HG03558 (cell line): Measurements from ENCODE around the gene PAIP2.
"Not testable (repeated sequence)": the region's sequence is repeated elsewhere in the genome, so short reads cannot be mapped to it uniquely, and the experiment has no call there.

ENCODE experiments used
- ATAC-seq: cut with Tn5 transposase; IDR thresholded peaks from one replicate; pipeline ENCODE4 v1.9.1; 2021; ENCODE audit warnings: moderate number of reproducible peaks; ENCODE audit not compliant: unreplicated experiment; ENCODE audit errors: extremely low read depth

PAIP2 gene

GRCh38 chr5:139314276-139314675 lies 27.4 kb upstream of the PAIP2 start:
- ATAC-seq, result no peak

- no peak for ATAC-seq
Measured at GRCh38 chr5:139315056-139315615, 26.5 kb upstream of the PAIP2 start.

GRCh38 chr5:139335811-139336210 lies 5.8 kb upstream of the PAIP2 start:
- ATAC-seq, result no peak

- ATAC-seq, result no peak
Measured at GRCh38 chr5:139340051-139340450, 1.6 kb upstream of the PAIP2 start.

- no peak for ATAC-seq
Measured at GRCh38 chr5:139341187-139341688, 416 bp upstream of the PAIP2 start.

- ATAC-seq, result no peak
Measured at GRCh38 chr5:139342423-139342723, 719 bp downstream of the PAIP2 start.

GRCh38 chr5:139343476-139343875 lies 1.8 kb downstream of the PAIP2 start:
- ATAC-seq, result no peak

GRCh38 chr5:139344177-139344576 lies 2.5 kb downstream of the PAIP2 start:
- no peak for ATAC-seq

- ATAC-seq, result not testable (repeated sequence)
Measured at GRCh38 chr5:139345442-139345841, 3.8 kb downstream of the PAIP2 start.

GRCh38 chr5:139347863-139348262 lies 6.2 kb downstream of the PAIP2 start:
- not testable (repeated sequence) for ATAC-seq

- ATAC-seq, result no peak
Measured at GRCh38 chr5:139354186-139354585, 12.5 kb downstream of the PAIP2 start.

GRCh38 chr5:139355900-139356299 lies 14.2 kb downstream of the PAIP2 start:
- ATAC-seq, result not testable (repeated sequence)

GRCh38 chr5:139358064-139358463 lies 16.4 kb downstream of the PAIP2 start:
- no peak for ATAC-seq

GRCh38 chr5:139360384-139360783 lies 18.7 kb downstream of the PAIP2 start:
- ATAC-seq, result no peak

GRCh38 chr5:139361835-139362429 lies 20.3 kb downstream of the PAIP2 start:
- no peak for ATAC-seq

GRCh38 chr5:139363937-139364336 lies 22.3 kb downstream of the PAIP2 start:
- ATAC-seq, result no peak

- ATAC-seq, result no peak
Measured at GRCh38 chr5:139364466-139364865, 22.8 kb downstream of the PAIP2 start.

- ATAC-seq, result no peak
Measured at GRCh38 chr5:139368613-139369012, 27.0 kb downstream of the PAIP2 start.

- no peak for ATAC-seq
Measured at GRCh38 chr5:139369181-139369580, 27.5 kb downstream of the PAIP2 start.

GRCh38 chr5:139371482-139372435 lies 30.1 kb downstream of the PAIP2 start:
- ATAC-seq, result no peak

GRCh38 chr5:139374909-139375308 lies 33.3 kb downstream of the PAIP2 start:
- ATAC-seq, result no peak
